ENCODE data around the gene APEH. TPM values are rescaled to one million over a fixed set of nuclear protein-coding genes. Genes with fewer than 3 reads are reported as not detected.

Gene APEH
- total and polyA plus RNA-seq, 9 of the 15 experiments (the other 6 are each of a cell fraction or from before 2014, with no cell fraction given) = 70.9 to 177 (median 117) TPM

- TF ChIP-seq POLR2AphosphoS5 (IDR thresholded peaks at IDR 0.05; ENCODE audit: control insufficient read depth, insufficient read depth, low read depth, low read length) = 0 out of 2 replicates have a peak, but pooled peaks have one; percentile 35
- no peak; the same call in 1 of the 2 replicates for TF ChIP-seq MAX (CRISPR knock-in tag; IDR thresholded peaks at IDR 0.05)
- TF ChIP-seq NONO (IDR thresholded peaks at IDR 0.05; ENCODE audit: low read depth in 2 of 2, low read length in 1 of 2) = 0 out of 4 replicates have a peak, but pooled peaks of 1 of the 2 experiments have one; percentile 23
- TF ChIP-seq ZBTB40 (IDR thresholded peaks at IDR 0.05) = peak; percentile 93
- TF ChIP-seq ZBTB40 (CRISPR knock-in tag; IDR thresholded peaks at IDR 0.05) = no peak
- TF ChIP-seq CREB1 (IDR thresholded peaks at IDR 0.05) = no peak; the same call in 1 of the 2 replicates
- TF ChIP-seq CREB1 (CRISPR knock-in tag; IDR thresholded peaks at IDR 0.05) = peak; percentile 24
- TF ChIP-seq ZNF174 (CRISPR knock-in tag; IDR thresholded peaks at IDR 0.05) = no peak
- TF ChIP-seq ZNF121 (CRISPR knock-in tag; conservative IDR thresholded peaks at IDR 0.05) = no peak
- TF ChIP-seq SRSF9 (IDR thresholded peaks at IDR 0.05; ENCODE audit: borderline replicate concordance, low read depth, low read length) = no peak
- TF ChIP-seq NFATC3 (IDR thresholded peaks at IDR 0.05) = no peak
- no peak for TF ChIP-seq ZNF224 (CRISPR knock-in tag; IDR thresholded peaks at IDR 0.05)
- no peak for TF ChIP-seq HEY1 (CRISPR knock-in tag; IDR thresholded peaks at IDR 0.05; ENCODE audit: borderline replicate concordance)
- no peak for TF ChIP-seq PYGO2 (tag; IDR thresholded peaks at IDR 0.05)
- TF ChIP-seq NRF1 (conservative IDR thresholded peaks at IDR 0.05 in 1 of 2, IDR thresholded peaks at IDR 0.05 in 1 of 2) = peak; percentile 69 to 75; a peak in 3 of 4 replicates
- TF ChIP-seq CBFA2T3 (IDR thresholded peaks at IDR 0.05) = no peak
- no peak for TF ChIP-seq TCF3 (CRISPR knock-in tag; IDR thresholded peaks at IDR 0.05)
- 0 out of 2 replicates have a peak, but pooled peaks have one; percentile 11 for TF ChIP-seq MTA3 (IDR thresholded peaks at IDR 0.05; ENCODE audit: borderline replicate concordance)
- no peak for TF ChIP-seq ZNF785 (CRISPR knock-in tag; IDR thresholded peaks at IDR 0.05)
- 0 out of 2 replicates have a peak, but pooled peaks have one; percentile 23 for TF ChIP-seq CBX5 (IDR thresholded peaks at IDR 0.05; ENCODE audit: borderline replicate concordance, low read depth)
Measured at GRCh38 chr3:49673715-49674496, at the start of gene APEH (continued).
